CD4-positive, alpha-beta T cell treated with Interleukin-17A for 1 hour (primary cell): ENCODE results near the gene ADGRV1.
"Not testable (repeated sequence)": the region's sequence is repeated elsewhere in the genome, so short reads cannot be mapped to it uniquely, and the experiment has no call there.

Source experiments
- DNase-seq: peaks from one replicate; pipeline ENCODE4 v3.0.0-alpha.2; 2020

Gene ADGRV1

GRCh38 chr5:91049800-91050199 lies 491.2 kb downstream of the ADGRV1 start:
- no peak for DNase-seq

- not testable (repeated sequence) for DNase-seq
Measured at GRCh38 chr5:91052411-91052810, 493.8 kb downstream of the ADGRV1 start.

GRCh38 chr5:91052977-91053740 lies 494.6 kb downstream of the ADGRV1 start:
- DNase-seq = no peak

GRCh38 chr5:91053741-91054025 lies 495.1 kb downstream of the ADGRV1 start:
- no peak for DNase-seq

GRCh38 chr5:91058155-91058554 lies 499.6 kb downstream of the ADGRV1 start:
- no peak for DNase-seq

GRCh38 chr5:91058575-91058974 lies 500.0 kb downstream of the ADGRV1 start:
- DNase-seq = no peak

GRCh38 chr5:91059409-91059808 lies 500.8 kb downstream of the ADGRV1 start:
- DNase-seq = no peak

GRCh38 chr5:91061094-91061493 lies 502.5 kb downstream of the ADGRV1 start:
- DNase-seq = no peak

GRCh38 chr5:91061946-91062562 lies 503.5 kb downstream of the ADGRV1 start:
- no peak for DNase-seq

GRCh38 chr5:91063098-91063690 lies 504.6 kb downstream of the ADGRV1 start:
- DNase-seq = not testable (repeated sequence)

- no peak for DNase-seq
Measured at GRCh38 chr5:91065496-91065895, 506.9 kb downstream of the ADGRV1 start.

- no peak for DNase-seq
Measured at GRCh38 chr5:91069364-91069763, 510.8 kb downstream of the ADGRV1 start.

GRCh38 chr5:91070761-91071550 lies 512.4 kb downstream of the ADGRV1 start:
- DNase-seq = no peak

- no peak for DNase-seq
Measured at GRCh38 chr5:91072881-91073280, 514.3 kb downstream of the ADGRV1 start.

- DNase-seq = no peak
Measured at GRCh38 chr5:91074615-91075014, 516.0 kb downstream of the ADGRV1 start.

GRCh38 chr5:91076138-91076537 lies 517.5 kb downstream of the ADGRV1 start:
- no peak for DNase-seq

GRCh38 chr5:91077623-91078022 lies 519.0 kb downstream of the ADGRV1 start:
- no peak for DNase-seq

- no peak for DNase-seq
Measured at GRCh38 chr5:91079037-91079436, 520.4 kb downstream of the ADGRV1 start.

- DNase-seq = no peak
Measured at GRCh38 chr5:91089758-91090157, 531.2 kb downstream of the ADGRV1 start.

GRCh38 chr5:91090995-91091394 lies 532.4 kb downstream of the ADGRV1 start:
- no peak for DNase-seq

- DNase-seq = no peak
Measured at GRCh38 chr5:91091471-91092234, 533.1 kb downstream of the ADGRV1 start.

- DNase-seq = no peak
Measured at GRCh38 chr5:91092859-91093783, 534.5 kb downstream of the ADGRV1 start.
